Prostate gland (tissue), 2 donors: ENCODE data around the gene TMEM132E. TPM values are rescaled to one million over a fixed set of nuclear protein-coding genes. Genes with fewer than 3 reads are reported as not detected.

ENCODE experiments used
- DNase-seq: peaks from one replicate; pipeline ENCODE4 v3.0.0-alpha.2; 2019; ENCODE audit warnings: low spot score
- H3K27ac ChIP-seq, 2 donors: fragments of 200-600 bp; sonication (generic); 2 replicates each; pipeline ENCODE4 v1.5.1; 2017 to 2019
- H3K27me3 ChIP-seq: fragments of 200-600 bp; sonication (generic); replicated peaks from 2 replicates; pipeline ENCODE4 v1.5.1; 2019; ENCODE audit not compliant: insufficient read depth
- H3K36me3 ChIP-seq, 2 donors: fragments of 200-600 bp; sonication (generic); 1 replicate in 1 of 2; 2 replicates in 1 of 2; pipeline versions ENCODE4 v1.5.1 to v1.8.1; 2017 to 2019
- H3K4me1 ChIP-seq: fragments of 200-600 bp; sonication (generic); replicated peaks from 2 replicates; pipeline ENCODE4 v1.5.1; 2019
- H3K4me3 ChIP-seq, 2 donors: fragments of 200-600 bp; sonication (generic); 2 replicates each; pipeline ENCODE4 v1.5.1; 2017 to 2019
- H3K9me3 ChIP-seq: fragments of 200-600 bp; sonication (generic); 2 replicates; pipeline ENCODE4 v1.5.1; 2017
- CTCF ChIP-seq, 4 experiments: fragments of 200-600 bp in 2 of 4; fragments of 450-650 bp in 2 of 4; sonication (generic) in 2 of 4; IDR thresholded peaks; 1 replicate in 3 of 4; 2 replicates in 1 of 4; pipeline ENCODE4 v1.5.1; 2016 to 2019; ENCODE audit warnings: antibody characterized with exemption in 4 of 4, mild to moderate bottlenecking in 2 of 4, moderate library complexity in 2 of 4
- POLR2A ChIP-seq: fragments of 450-650 bp; IDR thresholded peaks from one replicate; pipeline ENCODE4 v1.6.1; 2016; ENCODE audit warnings: antibody characterized with exemption, mild to moderate bottlenecking
- POLR2AphosphoS5 ChIP-seq: sonication (generic); formaldehyde crosslinking; IDR thresholded peaks from one replicate; pipeline ENCODE4 v1.6.1; 2017; ENCODE audit warnings: antibody characterized with exemption
- WGBS: methylation state at CpG from one replicate; pipeline ENCODE4 v1.1.5; 2018; 5-methylcytosine and 5-hydroxymethylcytosine counted together
- intact Hi-C: fragments of 100-400 bp; cut with DNase I; formaldehyde crosslinking; loops from one replicate; pipeline ENCODE4 v1.14.2; 2022
- total RNA-seq, 2 donors: library from RNA; depleted of rRNA; stranded (reverse); fragments of >200 nt; gene quantifications; one replicate each; pipeline ENCODE4 v1.1.0, GENCODE V29; 2016

Gene TMEM132E
- 1 to 10 TPM in 1 of 2 donors, not detected in 1; 1.0 TPM for total RNA-seq

GRCh38 chr17:34579017-34579946 is at the start of gene TMEM132E:
TSS of gene TMEM132E (plus strand) at chr17:34579582. CDS start at chr17:34581077, 1,495 bp downstream.
- Histone ChIP-seq H3K27me3 (peaks cover 29% of the 10 kb centered on the region), H3K36me3 (no peaks in the 10 kb centered on the region), H3K4me1 (peaks cover 22% of the 10 kb centered on the region), H3K27ac (no peak within 1 kb of the TSS), H3K4me3 (peak within 1 kb of the TSS; percentile 35 to 44), H3K9me3 (no peaks in the 10 kb centered on the region)
- under 1% methylated on average over 79 of the region's 101 CpGs for WGBS
- TF ChIP-seq POLR2AphosphoS5 (peak; percentile 50), CTCF (IDR thresholded peaks at IDR 0.05) (no peak)
- intact Hi-C loops, result no loop called here
- DNase-seq, result peak; percentile 46

- no peak for DNase-seq
- TF ChIP-seq POLR2A (no peak), POLR2AphosphoS5 (no peak), CTCF (IDR thresholded peaks at IDR 0.05) (no peak)
- intact Hi-C loops, result no loop called here
- Histone ChIP-seq H3K27me3 (peaks cover 2% of the 10 kb centered on the region), H3K4me1 (no peaks in the 10 kb centered on the region), H3K27ac (no peak overlapping the region), H3K36me3 (no peaks in the 10 kb centered on the region), H3K9me3 (no peaks in the 10 kb centered on the region), H3K4me3 (no peak overlapping the region)
- 21% methylated on average over 3 of the region's 3 CpGs for WGBS
Measured at GRCh38 chr17:34530918-34531317, 48.5 kb upstream of the TMEM132E start.

- WGBS, result 40% methylated on average over 6 of the region's 6 CpGs
- DNase-seq, result no peak
- Histone ChIP-seq H3K4me1 (no peaks in the 10 kb centered on the region), H3K36me3 (no peaks in the 10 kb centered on the region), H3K27ac (no peak overlapping the region), H3K27me3 (peaks cover 2% of the 10 kb centered on the region), H3K4me3 (no peak overlapping the region), H3K9me3 (no peaks in the 10 kb centered on the region)
- TF ChIP-seq POLR2AphosphoS5 (no peak), POLR2A (no peak), CTCF (IDR thresholded peaks at IDR 0.05) (no peak)
- intact Hi-C loops, result no loop called here
Measured at GRCh38 chr17:34532281-34533065, 46.9 kb upstream of the TMEM132E start.

- no peaks in the 10 kb centered on the region for H3K9me3 ChIP-seq
- intact Hi-C loops, result no loop called here
- WGBS, result 69% methylated on average over 6 of the region's 6 CpGs
- H3K36me3 ChIP-seq, result no peaks in the 10 kb centered on the region
- no peaks in the 10 kb centered on the region for H3K27me3 ChIP-seq
- no peak for TF ChIP-seq POLR2AphosphoS5
- TF ChIP-seq POLR2A, result no peak
- no peak for TF ChIP-seq CTCF (IDR thresholded peaks at IDR 0.05)
- no peak for DNase-seq
- H3K4me3 ChIP-seq, result no peak overlapping the region
- no peaks in the 10 kb centered on the region for H3K4me1 ChIP-seq
- no peak overlapping the region for H3K27ac ChIP-seq
Measured at GRCh38 chr17:34533806-34534527, 45.4 kb upstream of the TMEM132E start.
